Kidney (tissue), 14 donors: ENCODE measurements around the gene ATP11A. TPM values are rescaled to one million over a fixed set of nuclear protein-coding genes. Genes with fewer than 3 reads are reported as not detected.
A peak's percentile ranks its signal among the peaks of the same experiment; 100 is the strongest.

ENCODE experiments used
- DNase-seq, 5 donors: peaks; one replicate each; pipeline ENCODE4 v3.0.0-alpha.2; 2013 to 2020
- FAIRE-seq: peaks from 2 replicates; lab custom pipeline; 2012; peaks lifted over from hg19 to GRCh38; lab: Jason Lieb, UNC
- H3K27ac ChIP-seq, 2 donors: one replicate each; pipeline ENCODE4 v1.7.0; 2013; ENCODE audit warnings: low read depth in 2 of 2, low read length in 2 of 2, inconsistent platforms in 1 of 2
- H3K27me3 ChIP-seq: one replicate; pipeline ENCODE4 v1.7.1; 2013; ENCODE audit warnings: low read length, inconsistent platforms; ENCODE audit not compliant: control insufficient read depth, insufficient read depth
- H3K36me3 ChIP-seq, 3 donors: one replicate each; pipeline versions ENCODE4 v1.7.0 to v1.7.1; 2013; ENCODE audit warnings: low read length in 3 of 3, control low read depth in 1 of 3, inconsistent platforms in 1 of 3; ENCODE audit not compliant: insufficient read depth in 3 of 3, control insufficient read depth in 2 of 3
- H3K4me1 ChIP-seq, 3 donors: one replicate each; pipeline versions ENCODE4 v1.7.0 to v1.7.1; 2013; ENCODE audit warnings: low read length in 3 of 3, inconsistent platforms in 1 of 3, low read depth in 1 of 3; ENCODE audit not compliant: control insufficient read depth in 2 of 3, insufficient read depth in 2 of 3
- H3K4me3 ChIP-seq, 3 donors: one replicate each; pipeline versions ENCODE4 v1.7.0 to v1.8.1; 2013; ENCODE audit warnings: low read length in 3 of 3, control low read depth in 1 of 3, inconsistent platforms in 1 of 3
- H3K9ac ChIP-seq, 3 donors: one replicate each; pipeline versions ENCODE4 v1.7.0 to v1.7.1; 2013; ENCODE audit warnings: low read length in 3 of 3, control low read depth in 1 of 3, inconsistent platforms in 1 of 3
- H3K9me3 ChIP-seq, 3 donors: one replicate each; pipeline versions ENCODE4 v1.7.0 to v1.7.1; 2013; ENCODE audit warnings: low read length in 3 of 3, control low read depth in 1 of 3, inconsistent platforms in 1 of 3; ENCODE audit not compliant: control insufficient read depth in 2 of 3, insufficient read depth in 1 of 3
- intact Hi-C: fragments of 100-400 bp; cut with DNase I; formaldehyde crosslinking; loops from one replicate; pipeline ENCODE4 v1.11.1; 2022
- polyA plus RNA-seq: library from polyadenylated mRNA; stranded (reverse); fragments of 350-450 nt; fragmentation: Illumina TruSeq; extraction: RNeasy Lipid Tissue Mini Kit (QIAGEN cat#74804); gene quantifications from one replicate; pipeline ENCODE4 v1.2.3, GENCODE V29; 2014; ENCODE audit warnings: low read depth, low replicate concordance; ENCODE audit not compliant: insufficient read depth
- total RNA-seq: library from RNA; stranded (reverse); fragmentation: NEBNext Ultra II Directional; extraction: Animal tissue kit (Norgen Biotek cat#: 25700); gene quantifications from one replicate; pipeline ENCODE4 v1.2.1, GENCODE V29; 2021
- TF ChIP-seq, protein P1 (sequence below): IDR thresholded peaks from 3 replicates; pipeline ENCODE4 v1.5.1; 2012; ENCODE audit warnings: mild to moderate bottlenecking, moderate library complexity, borderline replicate concordance; ENCODE audit not compliant: insufficient read depth; ENCODE audit errors: extremely low read depth
- donor health status: control.
- donor health status: control.
- donor health status: control.
- donor health status: control.
- donor health status: control.
- donor health status: DM: yes; HTN: yes; CAD: no.
- donor health status: Normal renal cell carcinoma (clear cell type).

Gene ATP11A
- total and polyA plus RNA-seq, 2 donors from 2014 or later: 4.9 to 212 TPM

DNA sequence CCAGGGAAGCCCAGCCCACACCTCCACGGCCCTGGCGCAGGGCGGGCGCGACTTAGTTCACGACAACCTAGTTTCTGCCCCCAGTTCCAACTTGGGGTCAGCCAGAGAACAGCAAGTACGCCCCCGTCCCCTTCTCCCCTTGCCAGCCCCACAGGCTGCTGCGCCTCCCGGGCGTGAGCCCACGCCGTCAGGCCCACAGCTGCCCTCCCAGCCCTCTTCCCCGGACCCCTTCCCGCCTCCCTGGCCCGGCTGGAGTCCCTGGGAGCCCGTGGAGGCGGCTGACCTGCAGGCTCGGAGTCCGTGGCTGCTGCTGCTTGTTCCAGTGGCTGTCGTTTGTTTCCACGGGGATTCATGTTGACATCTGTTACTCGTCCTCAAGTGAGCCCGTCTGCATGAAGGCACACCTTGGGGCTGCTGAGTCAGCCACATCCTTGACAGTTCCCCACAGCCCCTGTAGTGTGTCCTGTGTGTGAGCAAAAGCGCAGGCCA, 86.0 kb downstream of the ATP11A start:
- intact Hi-C loops: no loop called here
- no peaks in the 10 kb centered on the region for H3K27me3 ChIP-seq
- no peak overlapping the region for H3K9ac ChIP-seq
- FAIRE-seq: no peak
- TF ChIP-seq, protein P1, sequence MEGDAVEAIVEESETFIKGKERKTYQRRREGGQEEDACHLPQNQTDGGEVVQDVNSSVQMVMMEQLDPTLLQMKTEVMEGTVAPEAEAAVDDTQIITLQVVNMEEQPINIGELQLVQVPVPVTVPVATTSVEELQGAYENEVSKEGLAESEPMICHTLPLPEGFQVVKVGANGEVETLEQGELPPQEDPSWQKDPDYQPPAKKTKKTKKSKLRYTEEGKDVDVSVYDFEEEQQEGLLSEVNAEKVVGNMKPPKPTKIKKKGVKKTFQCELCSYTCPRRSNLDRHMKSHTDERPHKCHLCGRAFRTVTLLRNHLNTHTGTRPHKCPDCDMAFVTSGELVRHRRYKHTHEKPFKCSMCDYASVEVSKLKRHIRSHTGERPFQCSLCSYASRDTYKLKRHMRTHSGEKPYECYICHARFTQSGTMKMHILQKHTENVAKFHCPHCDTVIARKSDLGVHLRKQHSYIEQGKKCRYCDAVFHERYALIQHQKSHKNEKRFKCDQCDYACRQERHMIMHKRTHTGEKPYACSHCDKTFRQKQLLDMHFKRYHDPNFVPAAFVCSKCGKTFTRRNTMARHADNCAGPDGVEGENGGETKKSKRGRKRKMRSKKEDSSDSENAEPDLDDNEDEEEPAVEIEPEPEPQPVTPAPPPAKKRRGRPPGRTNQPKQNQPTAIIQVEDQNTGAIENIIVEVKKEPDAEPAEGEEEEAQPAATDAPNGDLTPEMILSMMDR: no peak
- H3K4me3 ChIP-seq: no peak overlapping the region
- H3K27ac ChIP-seq: no peak overlapping the region
- H3K9me3 ChIP-seq: no peaks in the 10 kb centered on the region
- H3K36me3 ChIP-seq: no peaks in the 10 kb centered on the region
- peaks cover 0 to 5% (median 0%) of the 10 kb centered on the region in 3 donors for H3K4me1 ChIP-seq
- DNase-seq: peak in 4 of 5 donors; percentile 31 to 61 (median 40)

DNA sequence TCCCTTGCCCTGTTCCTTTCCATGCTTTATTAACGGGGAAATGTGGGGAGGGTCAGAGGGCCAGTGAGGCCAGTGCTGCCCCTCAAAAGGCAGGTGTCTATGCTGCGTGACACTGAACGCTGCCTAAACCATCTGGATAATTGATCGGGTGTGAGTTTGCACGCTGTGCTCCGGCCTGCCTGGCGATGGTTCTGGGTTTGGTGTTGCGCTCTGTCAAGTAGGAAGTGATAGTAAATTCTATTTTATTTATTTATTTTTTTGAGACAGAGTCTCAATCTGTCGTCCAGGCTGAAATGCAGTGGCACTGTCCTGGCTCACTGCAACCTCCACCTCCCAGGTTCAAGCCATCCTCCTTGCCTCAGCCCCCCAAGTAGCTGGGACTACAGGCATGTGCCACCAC, 86.5 kb downstream of the ATP11A start:
- no peaks in the 10 kb centered on the region for H3K36me3 ChIP-seq
- no peaks in the 10 kb centered on the region for H3K27me3 ChIP-seq
- TF ChIP-seq, protein P1: no peak
- DNase-seq (peak in 1 of 5 donors; percentile 28), FAIRE-seq (no peak)
- no peak overlapping the region for H3K27ac ChIP-seq
- intact Hi-C loops: no loop called here
- H3K4me1 ChIP-seq: peaks cover 0 to 6% (median 0%) of the 10 kb centered on the region in 3 donors
- no peak overlapping the region for H3K9ac ChIP-seq
- H3K9me3 ChIP-seq: no peaks in the 10 kb centered on the region
- no peak overlapping the region for H3K4me3 ChIP-seq

DNA sequence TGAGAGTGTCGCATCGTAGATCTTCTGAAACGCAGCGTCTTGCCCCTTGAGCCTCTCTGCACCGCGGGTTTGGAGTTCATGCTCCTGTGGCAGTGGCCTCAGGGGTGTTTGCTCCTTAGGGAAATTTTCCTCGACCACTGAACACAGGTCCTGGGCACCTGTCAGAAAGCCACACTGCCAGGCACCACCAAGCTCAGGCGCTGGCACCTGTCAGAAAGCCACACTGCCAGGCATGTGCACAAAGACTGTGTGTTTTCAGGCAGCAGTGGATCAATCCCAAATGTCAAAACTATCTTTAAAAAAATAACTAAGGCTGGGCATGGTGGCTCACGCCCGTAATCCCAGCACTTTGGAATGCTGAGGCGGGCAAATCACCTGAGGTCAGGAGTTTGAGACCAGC, 87.1 kb downstream of the ATP11A start:
- DNase-seq (peak in 1 of 5 donors; percentile 27), FAIRE-seq (no peak)
- H3K9ac ChIP-seq: no peak overlapping the region
- no peak overlapping the region for H3K4me3 ChIP-seq
- intact Hi-C loops: no loop called here
- no peaks in the 10 kb centered on the region for H3K9me3 ChIP-seq
- no peaks in the 10 kb centered on the region for H3K36me3 ChIP-seq
- peaks cover 0 to 8% (median under 1%) of the 10 kb centered on the region in 3 donors for H3K4me1 ChIP-seq
- no peaks in the 10 kb centered on the region for H3K27me3 ChIP-seq
- TF ChIP-seq, protein P1: no peak
- no peak overlapping the region for H3K27ac ChIP-seq
